Measurements from ENCODE around the gene S1PR5. TPM values are rescaled to one million over a fixed set of nuclear protein-coding genes. Genes with fewer than 3 reads are reported as not detected.
"Not testable (repeated sequence)": the region's sequence is repeated elsewhere in the genome, so short reads cannot be mapped to it uniquely, and the experiment has no call there.

The S1PR5 gene
- total RNA-seq, 2 experiments from 2014 or later, result 0.55 to 0.92 TPM

- no peak for DNase-seq
- H3K27me3 ChIP-seq (ENCODE audit: control insufficient read depth in 1 of 2, insufficient read depth in 2 of 2, low read length in 2 of 2), result peaks cover 7 to 8% of the 10 kb centered on the region in 2 experiments
- POLR2A ChIA-PET, result no interaction called here
- intact Hi-C loops (cut with DNase I, micrococcal nuclease), result no loop called here
- Mint-ChIP-seq H3K27ac (no peak overlapping the region), H3K9me3 (no peaks in the 10 kb centered on the region), H3K27me3 (peaks cover 14% of the 10 kb centered on the region), H3K4me1 (ENCODE audit: low read depth) (no peaks in the 10 kb centered on the region), H3K4me3 (no peak overlapping the region), H3K36me3 (ENCODE audit: low read depth) (no peaks in the 10 kb centered on the region)
- CTCF ChIA-PET, result no interaction called here
- no peaks in the 10 kb centered on the region for H3K36me3 ChIP-seq (ENCODE audit: insufficient read depth, low read length)
- H3K4me1 ChIP-seq (ENCODE audit: insufficient read depth, low read length), result no peaks in the 10 kb centered on the region
- H3K27ac ChIP-seq (ENCODE audit: low read depth in 1 of 2, low read length in 2 of 2), result no peak overlapping the region
- ATAC-seq (ENCODE audit: poor library complexity), result no peak
- H3K4me3 ChIP-seq (ENCODE audit: low read length), result no peak overlapping the region
- no peak for TF ChIP-seq CTCF (IDR thresholded peaks at IDR 0.05)
- H3K9me3 ChIP-seq (ENCODE audit: control insufficient read depth in 1 of 2, insufficient read depth in 1 of 2, low read length in 2 of 2), result no peaks in the 10 kb centered on the region
Measured at GRCh38 chr19:10533646-10534386, 16.6 kb upstream of the S1PR5 start.

DNA sequence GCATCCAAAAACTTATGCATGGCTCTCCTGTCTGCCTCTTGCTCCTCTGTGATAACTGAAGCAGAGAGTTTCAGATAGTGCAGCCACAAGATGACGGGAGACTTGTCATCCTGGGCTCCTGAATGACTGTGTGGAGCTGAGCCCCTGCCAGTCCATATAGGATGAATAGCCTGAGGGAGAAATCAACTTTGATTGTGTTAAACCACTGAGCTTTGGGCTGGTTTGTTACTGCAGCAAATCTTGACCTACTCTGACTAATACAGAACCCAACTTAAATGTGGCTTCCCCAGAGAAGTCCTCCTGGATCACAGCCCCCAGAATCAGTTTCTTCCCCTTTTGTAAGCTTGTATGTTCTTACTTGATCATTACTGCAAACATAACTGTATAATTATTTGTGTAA, 15.2 kb upstream of the S1PR5 start:
- no peak overlapping the region for H3K4me3 ChIP-seq (ENCODE audit: low read length)
- H3K4me1 ChIP-seq (ENCODE audit: insufficient read depth, low read length), result no peaks in the 10 kb centered on the region
- no peak for ATAC-seq (ENCODE audit: poor library complexity)
- H3K27ac Mint-ChIP-seq, result no peak overlapping the region
- DNase-seq, result no peak
- no peaks in the 10 kb centered on the region for H3K9me3 Mint-ChIP-seq
- H3K9me3 ChIP-seq (ENCODE audit: control insufficient read depth in 1 of 2, insufficient read depth in 1 of 2, low read length in 2 of 2), result no peaks in the 10 kb centered on the region
- ChIA-PET POLR2A (no interaction called here), CTCF (no interaction called here)
- H3K27me3 ChIP-seq (ENCODE audit: control insufficient read depth in 1 of 2, insufficient read depth in 2 of 2, low read length in 2 of 2), result peaks cover under 1 to 4% of the 10 kb centered on the region in 2 experiments
- H3K27me3 Mint-ChIP-seq, result peaks cover 12% of the 10 kb centered on the region
- no peak for TF ChIP-seq CTCF (IDR thresholded peaks at IDR 0.05)
- no peak overlapping the region for H3K27ac ChIP-seq (ENCODE audit: low read depth in 1 of 2, low read length in 2 of 2)
- intact Hi-C loops (cut with DNase I, micrococcal nuclease), result no loop called here
- no peak overlapping the region for H3K4me3 Mint-ChIP-seq
- no peaks in the 10 kb centered on the region for H3K36me3 Mint-ChIP-seq (ENCODE audit: low read depth)
- no peaks in the 10 kb centered on the region for H3K4me1 Mint-ChIP-seq (ENCODE audit: low read depth)
- H3K36me3 ChIP-seq (ENCODE audit: insufficient read depth, low read length), result no peaks in the 10 kb centered on the region

- H3K36me3 ChIP-seq (ENCODE audit: insufficient read depth, low read length); intact Hi-C loops (cut with DNase I, micrococcal nuclease); H3K27me3 ChIP-seq (ENCODE audit: control insufficient read depth in 1 of 2, insufficient read depth in 2 of 2, low read length in 2 of 2); H3K27ac Mint-ChIP-seq; H3K4me1 ChIP-seq (ENCODE audit: insufficient read depth, low read length); CTCF ChIA-PET; H3K36me3 Mint-ChIP-seq (ENCODE audit: low read depth); DNase-seq; H3K27ac ChIP-seq (ENCODE audit: low read depth in 1 of 2, low read length in 2 of 2); H3K4me3 ChIP-seq (ENCODE audit: low read length); H3K27me3 Mint-ChIP-seq; H3K4me1 Mint-ChIP-seq (ENCODE audit: low read depth); H3K9me3 ChIP-seq (ENCODE audit: control insufficient read depth in 1 of 2, insufficient read depth in 1 of 2, low read length in 2 of 2); ATAC-seq (ENCODE audit: poor library complexity); H3K4me3 Mint-ChIP-seq; H3K9me3 Mint-ChIP-seq; POLR2A ChIA-PET: not testable (repeated sequence)
Measured at GRCh38 chr19:10526887-10527286, 9.6 kb upstream of the S1PR5 start.

DNA sequence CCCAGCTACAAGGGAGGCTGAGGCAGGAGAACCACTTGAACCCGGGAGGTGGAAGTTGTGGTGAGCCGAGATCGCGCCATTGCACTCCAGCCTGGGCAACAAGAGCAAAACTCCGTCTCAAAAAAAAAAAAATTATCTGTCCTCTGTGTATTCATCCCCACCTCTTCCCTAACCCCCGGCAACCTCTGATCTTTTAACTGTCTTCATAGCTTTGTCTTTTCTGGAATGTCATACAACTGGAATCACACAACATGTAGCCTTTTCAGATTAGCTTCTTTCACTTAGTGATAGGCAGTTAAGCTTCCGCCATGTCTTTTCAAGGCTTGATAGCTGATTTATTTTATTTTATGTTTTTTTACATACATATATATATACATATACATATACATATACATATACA, 8.4 kb upstream of the S1PR5 start:
- H3K27ac ChIP-seq (ENCODE audit: low read depth in 1 of 2, low read length in 2 of 2), result no peak overlapping the region
- no peak overlapping the region for H3K4me3 ChIP-seq (ENCODE audit: low read length)
- intact Hi-C loops (cut with DNase I, micrococcal nuclease), result no loop called here
- Mint-ChIP-seq H3K4me1 (ENCODE audit: low read depth) (no peaks in the 10 kb centered on the region), H3K4me3 (no peak overlapping the region), H3K27me3 (no peaks in the 10 kb centered on the region), H3K36me3 (ENCODE audit: low read depth) (no peaks in the 10 kb centered on the region), H3K9me3 (no peaks in the 10 kb centered on the region), H3K27ac (no peak overlapping the region)
- ATAC-seq (ENCODE audit: poor library complexity), result no peak
- no peaks in the 10 kb centered on the region for H3K9me3 ChIP-seq (ENCODE audit: control insufficient read depth in 1 of 2, insufficient read depth in 1 of 2, low read length in 2 of 2)
- ChIA-PET POLR2A (no interaction called here), CTCF (interaction anchor here (0.5 kb wide), 1 partner anchor 119 kb away, joined by 4 read pairs; no protein-coding TSS in a partner anchor)
- peaks cover 0 to 2% of the 10 kb centered on the region in 2 experiments for H3K27me3 ChIP-seq (ENCODE audit: control insufficient read depth in 1 of 2, insufficient read depth in 2 of 2, low read length in 2 of 2)
- H3K4me1 ChIP-seq (ENCODE audit: insufficient read depth, low read length), result peaks cover 2% of the 10 kb centered on the region
- DNase-seq, result no peak
- TF ChIP-seq CTCF (IDR thresholded peaks at IDR 0.05), result no peak
- no peaks in the 10 kb centered on the region for H3K36me3 ChIP-seq (ENCODE audit: insufficient read depth, low read length)

Measured in CD4-positive, alpha-beta T cell (primary cell).